Astrocyte of the hippocampus (primary cell): Measurements from ENCODE around the gene WDR64.
"Not testable (repeated sequence)": the region's sequence is repeated elsewhere in the genome, so short reads cannot be mapped to it uniquely, and the experiment has no call there.

Source experiments
- DNase-seq: peaks from one replicate; pipeline ENCODE4 v3.0.0; 2011; ENCODE audit warnings: low read depth, low spot score

Gene WDR64

GRCh38 chr1:241701483-241702295 lies 49.6 kb downstream of the WDR64 start:
- DNase-seq = no peak

GRCh38 chr1:241702442-241703373 lies 50.6 kb downstream of the WDR64 start:
- no peak for DNase-seq

GRCh38 chr1:241703739-241704138 lies 51.7 kb downstream of the WDR64 start:
- DNase-seq = not testable (repeated sequence)

GRCh38 chr1:241706257-241706656 lies 54.2 kb downstream of the WDR64 start:
- DNase-seq = peak; percentile 5

DNA sequence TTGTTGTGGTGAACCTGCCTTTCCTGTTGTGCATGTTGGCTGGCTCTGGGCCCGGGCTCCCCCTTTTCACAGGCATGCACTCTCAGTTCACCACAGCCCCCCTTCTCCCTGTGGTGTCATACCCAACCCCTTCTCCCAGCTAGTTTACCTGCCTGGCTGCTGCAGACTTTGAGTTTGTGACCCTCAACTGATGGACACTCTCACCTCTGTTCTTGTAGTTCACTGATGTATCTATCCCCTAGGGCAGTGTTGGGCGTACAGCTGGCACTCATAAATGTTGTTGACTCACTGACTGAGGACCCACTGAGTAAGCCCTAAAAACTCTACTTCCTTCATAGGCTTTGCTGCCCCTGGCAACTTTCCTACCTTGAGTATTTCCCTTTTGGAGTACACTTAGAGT lies 54.9 kb downstream of the WDR64 start:
- DNase-seq = no peak

DNA sequence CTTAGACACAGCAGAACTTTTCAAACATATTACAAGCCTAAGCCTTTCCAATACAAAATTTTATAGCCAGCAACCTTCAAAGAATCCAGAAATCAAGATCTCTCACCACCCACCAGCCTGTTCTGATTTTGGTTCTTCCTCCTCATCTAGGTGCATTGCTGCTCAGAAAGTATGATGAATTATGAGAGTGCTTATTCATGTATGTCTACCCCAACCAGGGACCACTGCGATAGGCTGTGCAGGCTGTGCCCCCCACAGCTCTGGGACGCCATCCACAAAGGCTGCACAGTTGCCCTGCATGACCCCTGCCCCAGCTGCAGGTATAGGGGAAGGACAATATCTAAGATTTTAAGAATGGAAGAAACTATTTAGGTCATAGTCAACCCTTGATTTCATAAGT lies 55.4 kb downstream of the WDR64 start:
- DNase-seq = no peak

- no peak for DNase-seq
Observed at GRCh38 chr1:241711326-241711725, 59.2 kb downstream of the WDR64 start.

DNA sequence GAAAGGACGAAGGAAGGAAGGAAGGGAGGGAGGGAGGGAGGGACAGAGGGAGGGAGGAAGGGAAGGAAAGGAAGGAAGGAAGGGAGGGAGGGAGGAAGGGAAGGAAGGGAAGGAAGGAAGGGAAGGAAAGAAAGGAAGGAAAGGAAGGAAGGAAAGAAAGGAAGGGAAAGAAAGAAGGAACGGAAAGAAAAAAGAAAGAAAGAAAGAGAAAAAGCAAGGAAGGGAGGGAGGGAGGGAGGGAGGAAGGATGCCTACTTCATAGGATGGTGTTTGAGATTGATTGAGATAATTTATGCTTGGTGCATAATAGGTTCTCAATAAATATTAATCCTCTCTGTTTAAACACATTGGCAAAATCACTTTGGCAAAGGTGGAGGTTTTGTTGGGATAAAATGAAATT lies 61.2 kb downstream of the WDR64 start:
- no peak for DNase-seq

DNA sequence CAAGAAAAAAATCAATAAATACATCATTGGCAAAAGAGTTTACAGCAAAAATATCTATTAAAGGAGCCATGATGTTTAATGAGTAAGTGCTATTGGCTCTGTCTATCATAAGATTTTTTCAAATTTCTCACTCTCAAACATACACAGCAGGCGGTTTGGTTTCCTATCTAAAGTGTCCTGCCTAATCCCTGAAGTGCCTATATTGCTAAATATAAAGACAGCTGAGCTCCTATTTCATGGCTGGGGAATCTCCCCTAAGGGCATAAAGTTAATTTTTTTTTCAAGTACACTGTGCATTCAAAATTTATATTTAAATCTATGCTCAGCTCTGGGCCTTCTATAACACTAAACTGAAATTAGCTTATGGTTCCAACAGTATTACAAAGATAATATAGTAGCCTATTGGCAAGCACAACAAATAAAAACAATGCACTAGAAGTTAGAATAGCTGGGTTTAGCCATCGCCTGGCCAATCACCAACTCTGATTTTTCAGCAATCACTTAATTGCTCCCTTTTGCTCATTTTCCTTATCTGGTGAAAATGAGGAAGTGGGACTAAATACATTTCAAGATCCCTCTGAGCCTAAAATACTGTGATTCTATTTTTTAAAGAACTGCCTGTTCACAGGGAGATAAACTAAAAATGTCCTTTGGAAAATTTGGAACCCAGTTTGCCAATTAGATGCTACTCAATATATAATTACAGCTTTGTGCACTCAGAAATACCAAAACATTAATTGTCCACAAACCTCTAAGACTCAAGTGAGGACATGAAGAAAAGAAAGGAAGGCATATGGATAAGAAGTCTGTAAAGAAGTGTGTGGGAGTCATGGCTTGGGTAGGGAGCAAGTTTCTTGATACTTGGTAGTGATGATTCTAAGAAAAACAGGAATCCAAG lies 62.5 kb downstream of the WDR64 start:
- DNase-seq = no peak

GRCh38 chr1:241715435-241715834 lies 63.4 kb downstream of the WDR64 start:
- DNase-seq = no peak

- DNase-seq = no peak
Observed at GRCh38 chr1:241715956-241716355, 63.9 kb downstream of the WDR64 start.

DNA sequence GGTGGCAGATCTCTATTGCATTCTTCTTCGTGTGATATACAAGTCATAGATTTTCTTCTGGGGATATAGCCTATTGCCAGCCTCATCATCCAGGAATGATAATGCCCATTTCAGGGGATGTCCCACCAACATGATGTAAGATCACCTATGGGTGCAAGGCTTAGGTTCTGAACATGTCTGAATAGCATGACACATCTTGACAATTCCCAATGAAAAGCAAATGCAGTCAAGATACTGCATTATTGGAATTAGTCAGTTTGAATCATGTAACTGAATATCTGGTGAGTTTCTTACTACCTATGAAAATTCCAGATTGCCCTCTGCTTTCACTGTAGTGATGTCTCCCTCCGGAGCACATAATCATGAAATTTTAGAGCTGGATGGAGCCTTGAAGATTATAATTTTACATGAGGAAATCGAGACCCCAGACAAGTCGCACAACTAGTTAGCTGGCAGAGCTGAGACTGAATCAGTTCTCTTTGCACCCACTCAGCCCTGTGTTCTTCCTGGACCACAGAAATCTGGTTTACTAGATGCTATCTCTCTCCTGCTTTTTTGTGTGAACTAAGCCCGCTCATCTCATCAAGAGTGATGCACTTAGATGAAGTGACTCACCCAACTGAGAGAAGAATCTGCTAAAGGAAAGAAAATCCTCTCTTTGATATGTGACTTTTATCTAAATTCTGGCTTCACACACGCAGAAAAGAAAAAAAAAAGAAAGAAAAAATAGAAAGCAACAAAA lies 65.0 kb downstream of the WDR64 start:
- DNase-seq = no peak

DNA sequence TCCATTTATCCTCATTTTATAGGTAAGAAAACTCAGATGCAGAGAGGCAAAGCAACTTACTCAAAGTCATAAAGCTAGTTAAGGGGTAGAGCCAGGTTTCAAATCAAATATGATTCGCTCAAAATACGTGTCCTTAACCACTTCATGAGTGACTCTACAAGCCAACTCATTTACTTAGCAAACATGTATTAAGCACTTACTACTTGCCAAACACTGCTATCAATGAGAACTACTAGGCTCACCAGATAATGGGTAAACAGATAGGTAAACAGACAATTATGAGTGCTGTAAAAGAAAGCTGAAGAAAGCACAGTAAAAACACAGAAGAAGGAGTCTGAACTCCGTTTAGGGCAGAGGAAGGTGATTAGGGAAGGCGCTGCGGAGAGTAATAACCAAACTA lies 65.9 kb downstream of the WDR64 start:
- no peak for DNase-seq

- DNase-seq = no peak
Observed at GRCh38 chr1:241721011-241721410, 68.9 kb downstream of the WDR64 start.

DNA sequence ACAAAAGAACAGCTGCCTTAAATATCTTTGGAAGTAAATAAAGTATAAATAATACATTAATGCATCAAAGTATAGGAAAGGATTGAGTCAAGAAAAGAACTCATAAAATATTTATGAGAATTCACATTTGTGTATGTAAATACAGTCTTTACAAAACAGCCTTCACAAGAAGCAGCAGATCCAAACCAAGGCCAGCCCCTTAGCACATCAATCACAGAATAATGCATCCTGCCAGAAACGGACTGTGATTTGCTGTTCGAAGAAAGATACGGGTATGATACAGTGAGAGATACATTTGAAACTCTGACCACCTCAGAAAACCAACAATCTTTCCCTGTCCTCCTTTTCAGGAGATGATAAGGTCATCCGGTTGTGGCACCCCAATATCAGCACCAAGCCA lies 70.9 kb downstream of the WDR64 start:
- DNase-seq = no peak

- DNase-seq = no peak
Observed at GRCh38 chr1:241724741-241725356, 72.8 kb downstream of the WDR64 start.

DNA sequence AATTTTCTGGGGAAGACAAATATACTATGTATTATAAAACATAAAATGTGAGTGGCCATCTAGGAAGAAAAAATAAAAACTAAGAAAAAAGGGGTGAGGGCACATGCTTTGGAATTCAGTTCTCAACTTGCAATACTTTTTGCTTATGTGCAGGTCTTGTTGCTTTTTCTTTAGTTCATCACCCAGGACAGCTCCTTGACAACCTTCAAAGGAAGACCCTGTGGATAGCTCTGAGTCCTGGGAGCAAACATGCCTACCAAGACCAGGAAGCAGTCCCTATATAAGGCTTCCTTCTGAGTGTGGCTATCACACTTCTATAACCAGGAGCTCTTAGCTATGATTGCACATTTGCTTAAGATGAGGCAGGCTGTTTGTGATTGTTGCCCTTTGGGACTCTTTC lies 78.0 kb downstream of the WDR64 start:
- DNase-seq = no peak

- DNase-seq = no peak
Observed at GRCh38 chr1:241733899-241734298, 81.8 kb downstream of the WDR64 start.

GRCh38 chr1:241734533-241734932 lies 82.5 kb downstream of the WDR64 start:
- no peak for DNase-seq

DNA sequence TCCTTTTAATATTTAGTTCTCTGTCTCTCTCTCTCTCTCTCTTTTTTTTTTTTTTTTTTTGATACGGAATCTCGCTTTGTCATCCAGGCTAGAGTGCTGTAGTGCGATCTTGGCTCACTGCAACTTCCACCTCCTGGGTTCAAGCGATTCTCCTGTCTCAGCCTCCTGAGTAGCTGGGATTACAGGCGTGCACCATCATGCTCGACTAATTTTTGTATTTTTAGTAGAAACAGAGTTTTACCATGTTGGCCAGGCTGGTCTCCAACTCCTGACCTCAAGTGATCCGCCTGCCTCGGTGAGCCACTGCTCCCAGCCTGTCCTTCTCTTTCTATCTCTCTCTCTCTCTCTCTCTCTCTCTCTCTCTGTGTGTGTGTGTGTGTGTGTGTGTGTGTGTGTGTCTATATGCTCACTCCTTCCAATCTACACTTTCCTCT lies 83.4 kb downstream of the WDR64 start:
- not testable (repeated sequence) for DNase-seq
